Calu3 (cell line): ENCODE measurements around the gene GNAI2. TPM values are rescaled to one million over a fixed set of nuclear protein-coding genes. Genes with fewer than 3 reads are reported as not detected.

Experiments
- Bru-seq: library from RNA; stranded (reverse); fragments of 400-500 nt; gene quantifications from one replicate; lab custom pipeline; 2021; lab: Mats Ljungman, UMichigan
- BruChase-seq, 2 experiments: library from RNA; stranded (reverse); fragments of 400-500 nt; gene quantifications; one replicate each; lab custom pipeline; 2021; lab: Mats Ljungman, UMichigan
- BruUV-seq: library from RNA; stranded (reverse); fragments of 400-500 nt; replicated peaks from 2 replicates; lab custom pipeline; 2021; lab: Mats Ljungman, UMichigan
- CTCF ChIA-PET: fragments of 300-600 bp; sonication (Branson Sonifier 250); formaldehyde crosslinking; loops from one replicate; lab custom pipeline; 2022; ENCODE audit warnings: antibody characterized with exemption; lab: Charles Lee
- DNase-seq: peaks from one replicate; pipeline ENCODE4 v3.0.0; 2022
- H3K27ac Mint-ChIP-seq: one replicate; pipeline ENCODE4 v1.8.0; 2022; ENCODE audit warnings: mixed read lengths; ENCODE audit not compliant: unreplicated experiment
- H3K27me3 Mint-ChIP-seq: one replicate; pipeline ENCODE4 v1.8.0; 2022; ENCODE audit warnings: mixed read lengths; ENCODE audit not compliant: unreplicated experiment
- H3K36me3 Mint-ChIP-seq: one replicate; pipeline ENCODE4 v1.8.0; 2022; ENCODE audit warnings: mild to moderate bottlenecking, moderate library complexity, mixed read lengths; ENCODE audit not compliant: insufficient read depth, unreplicated experiment
- H3K4me1 Mint-ChIP-seq: one replicate; pipeline ENCODE4 v1.8.0; 2022; ENCODE audit warnings: mild to moderate bottlenecking, low read depth, mixed read lengths; ENCODE audit not compliant: unreplicated experiment
- H3K4me3 Mint-ChIP-seq: one replicate; pipeline ENCODE4 v1.8.0; 2022; ENCODE audit warnings: mild to moderate bottlenecking, low read depth, moderate library complexity, mixed read lengths; ENCODE audit not compliant: unreplicated experiment
- H3K9me3 Mint-ChIP-seq: one replicate; pipeline ENCODE4 v1.8.0; 2022; ENCODE audit warnings: low read depth, mixed read lengths; ENCODE audit not compliant: unreplicated experiment
- intact Hi-C: fragments of 100-400 bp; cut with micrococcal nuclease; formaldehyde crosslinking; loops from one replicate; pipeline ENCODE4 v1.10.0; 2022; ENCODE audit not compliant: unreplicated experiment
- long read RNA-seq: library from polyadenylated mRNA; stranded (forward); transcript quantifications from one replicate; pipeline ENCODE4 v2.0.0, GENCODE V29; 2022
- total RNA-seq: library from RNA; stranded (reverse); gene quantifications from 2 replicates; pipeline ENCODE4 v1.2.3, GENCODE V29; 2022
- TF ChIP-seq, protein P1 (sequence below): fragments of 200-600 bp; IDR thresholded peaks from one replicate; pipeline ENCODE4 v1.8.0; 2022; ENCODE audit warnings: antibody characterized with exemption; ENCODE audit not compliant: unreplicated experiment

The GNAI2 gene
- 92.5 and 102 TPM in 2 replicates for total RNA-seq
- Bru-seq, nascent RNA: percentile 58 among the genes with signal in this experiment
- BruChase-seq, experiment 1, labeled RNA remaining after a 6-hour chase: percentile 77 among the genes with signal in this experiment
- percentile 68 among the genes with signal in this experiment for BruChase-seq, experiment 2, labeled RNA remaining after a 2-hour chase
- long read RNA-seq, transcript GNAI2-202 (9 exons, 2,464 nt): major isoform, 62 of 81 reads
- long read RNA-seq, partial matches to known transcripts: 4 of 81 reads
- long read RNA-seq, other reads (novel, unspliced or antisense): 12 of 81 reads

DNA sequence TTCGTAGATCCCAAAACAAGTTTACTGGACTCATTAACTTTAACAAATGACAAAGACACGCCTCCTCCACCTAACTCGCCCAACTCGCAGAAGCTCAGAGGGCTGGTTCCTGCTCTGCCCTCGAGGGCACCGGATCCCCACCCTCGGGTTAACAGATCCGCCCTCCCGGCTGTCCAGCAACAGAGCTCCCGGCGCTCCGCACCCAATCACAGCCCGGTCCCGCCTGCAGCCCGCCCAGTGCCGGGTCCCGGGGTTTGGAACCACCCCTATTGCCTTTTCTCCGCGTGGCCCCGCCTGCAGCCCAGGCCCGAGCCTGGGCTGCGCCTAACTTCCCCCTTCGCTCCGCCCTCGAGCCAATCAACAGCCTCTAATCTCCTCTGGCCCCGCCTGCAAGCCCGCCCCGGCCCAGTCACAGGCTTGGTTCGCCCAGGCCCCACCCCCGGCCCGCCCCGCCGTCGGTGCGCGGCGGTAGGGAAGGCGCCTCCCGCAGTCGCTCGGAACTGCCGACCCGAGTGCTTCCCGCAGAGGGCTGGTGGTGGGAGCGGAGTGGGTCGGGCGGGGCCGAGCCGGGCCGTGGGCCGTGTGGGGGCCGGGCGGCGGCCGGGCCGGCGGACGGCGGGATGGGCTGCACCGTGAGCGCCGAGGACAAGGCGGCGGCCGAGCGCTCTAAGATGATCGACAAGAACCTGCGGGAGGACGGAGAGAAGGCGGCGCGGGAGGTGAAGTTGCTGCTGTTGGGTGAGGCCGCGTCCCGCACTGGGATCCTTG, at the start of gene GNAI2:
Gene GNAI2, plus strand, starts transcription at position 489 of the 768 bp plus-strand sequence. Its CDS starts 132 bp downstream, at position 621.
- H3K27me3 Mint-ChIP-seq: no peaks in the 10 kb centered on the region
- TF ChIP-seq, protein P1, sequence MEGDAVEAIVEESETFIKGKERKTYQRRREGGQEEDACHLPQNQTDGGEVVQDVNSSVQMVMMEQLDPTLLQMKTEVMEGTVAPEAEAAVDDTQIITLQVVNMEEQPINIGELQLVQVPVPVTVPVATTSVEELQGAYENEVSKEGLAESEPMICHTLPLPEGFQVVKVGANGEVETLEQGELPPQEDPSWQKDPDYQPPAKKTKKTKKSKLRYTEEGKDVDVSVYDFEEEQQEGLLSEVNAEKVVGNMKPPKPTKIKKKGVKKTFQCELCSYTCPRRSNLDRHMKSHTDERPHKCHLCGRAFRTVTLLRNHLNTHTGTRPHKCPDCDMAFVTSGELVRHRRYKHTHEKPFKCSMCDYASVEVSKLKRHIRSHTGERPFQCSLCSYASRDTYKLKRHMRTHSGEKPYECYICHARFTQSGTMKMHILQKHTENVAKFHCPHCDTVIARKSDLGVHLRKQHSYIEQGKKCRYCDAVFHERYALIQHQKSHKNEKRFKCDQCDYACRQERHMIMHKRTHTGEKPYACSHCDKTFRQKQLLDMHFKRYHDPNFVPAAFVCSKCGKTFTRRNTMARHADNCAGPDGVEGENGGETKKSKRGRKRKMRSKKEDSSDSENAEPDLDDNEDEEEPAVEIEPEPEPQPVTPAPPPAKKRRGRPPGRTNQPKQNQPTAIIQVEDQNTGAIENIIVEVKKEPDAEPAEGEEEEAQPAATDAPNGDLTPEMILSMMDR: no peak
- CTCF ChIA-PET: interaction anchor here (0.7 to 1.9 kb wide), 10 partner anchors 9 to 100 kb away, joined by 3 to 13 read pairs (median 4); partner anchors contain the start of gene SEMA3B
- peaks cover 20% of the 10 kb centered on the region for H3K4me1 Mint-ChIP-seq
- peak within 1 kb of the TSS; percentile 90 for H3K27ac Mint-ChIP-seq
- H3K36me3 Mint-ChIP-seq: peaks cover 42% of the 10 kb centered on the region
- H3K4me3 Mint-ChIP-seq: peak within 1 kb of the TSS; percentile 86
- BruUV-seq: no TSS peak
- intact Hi-C loops: loop anchor here (2.0 kb wide), 1 partner anchor 55 kb away; no protein-coding TSS in a partner anchor
- DNase-seq: peak; percentile 98
- no peaks in the 10 kb centered on the region for H3K9me3 Mint-ChIP-seq

DNA sequence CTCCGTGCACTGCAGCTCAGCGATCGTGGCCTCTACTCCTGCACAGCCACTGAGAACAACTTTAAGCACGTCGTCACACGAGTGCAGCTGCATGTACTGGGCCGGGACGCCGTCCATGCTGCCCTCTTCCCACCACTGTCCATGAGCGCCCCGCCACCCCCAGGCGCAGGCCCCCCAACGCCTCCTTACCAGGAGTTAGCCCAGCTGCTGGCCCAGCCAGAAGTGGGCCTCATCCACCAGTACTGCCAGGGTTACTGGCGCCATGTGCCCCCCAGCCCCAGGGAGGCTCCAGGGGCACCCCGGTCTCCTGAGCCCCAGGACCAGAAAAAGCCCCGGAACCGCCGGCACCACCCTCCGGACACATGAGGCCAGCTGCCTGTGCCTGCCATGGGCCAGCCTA, 48.3 kb upstream of the GNAI2 start:
- BruUV-seq: no TSS peak
- H3K27me3 Mint-ChIP-seq: no peaks in the 10 kb centered on the region
- no peaks in the 10 kb centered on the region for H3K9me3 Mint-ChIP-seq
- CTCF ChIA-PET: interaction anchor here (0.7 kb wide), 1 partner anchor 23 kb away, joined by 3 read pairs; no protein-coding TSS in a partner anchor
- H3K4me1 Mint-ChIP-seq: peaks cover 11% of the 10 kb centered on the region
- H3K4me3 Mint-ChIP-seq: no peak overlapping the region
- no peak for DNase-seq
- intact Hi-C loops: no loop called here
- H3K36me3 Mint-ChIP-seq: no peaks in the 10 kb centered on the region
- TF ChIP-seq, protein P1: no peak
- no peak overlapping the region for H3K27ac Mint-ChIP-seq

DNA sequence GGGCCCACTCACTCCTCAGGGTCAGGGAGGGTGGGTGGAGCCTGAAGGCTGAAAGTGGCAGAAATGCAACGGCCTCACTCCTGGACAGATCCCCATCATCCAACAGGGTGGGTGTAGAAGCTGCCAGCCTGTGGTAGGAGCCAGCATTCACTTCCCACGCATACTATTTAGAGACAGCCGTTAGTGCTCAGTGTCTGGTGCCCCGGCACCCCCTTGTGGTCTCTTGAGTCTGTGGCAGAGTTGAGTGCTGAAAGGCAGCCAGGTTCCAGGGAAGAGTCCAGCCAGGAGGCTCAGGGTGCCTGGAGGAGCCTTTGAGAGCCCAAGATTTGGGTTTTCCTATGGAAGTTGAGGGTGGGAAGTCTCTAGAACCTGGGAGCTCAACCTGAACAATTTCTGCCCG, 46.7 kb upstream of the GNAI2 start:
- Mint-ChIP-seq H3K27me3 (no peaks in the 10 kb centered on the region), H3K27ac (no peak overlapping the region), H3K4me3 (no peak overlapping the region), H3K4me1 (peaks cover 3% of the 10 kb centered on the region), H3K36me3 (no peaks in the 10 kb centered on the region), H3K9me3 (no peaks in the 10 kb centered on the region)
- DNase-seq: peak; percentile 79
- CTCF ChIA-PET: interaction anchor here (1.0 to 1.2 kb wide), 2 partner anchors 66 to 68 kb away, joined by 3 to 5 read pairs; no protein-coding TSS in a partner anchor
- intact Hi-C loops: loop anchor here (1.0 kb wide), 1 partner anchor 68 kb away; no protein-coding TSS in a partner anchor
- TF ChIP-seq, protein P1: peak; percentile 65
- BruUV-seq: no TSS peak

DNA sequence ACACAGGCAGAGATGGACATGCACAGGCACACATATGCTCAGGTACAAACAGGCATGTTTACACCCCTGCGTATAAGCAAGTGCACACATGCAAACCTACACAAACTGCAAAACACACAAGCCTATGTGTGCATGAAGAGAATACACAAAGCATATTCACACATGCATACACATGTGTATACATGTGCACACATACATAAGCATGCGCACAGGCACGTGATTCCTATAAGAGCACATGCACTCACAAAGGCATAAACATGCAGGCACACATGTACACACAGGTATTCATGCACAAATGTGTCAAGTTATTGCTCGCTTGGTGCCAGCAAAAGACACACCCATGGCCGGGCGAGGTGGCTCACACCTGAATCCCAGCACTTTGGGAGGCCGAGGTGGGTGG, 46.0 kb upstream of the GNAI2 start:
- intact Hi-C loops: loop anchor here (1.0 kb wide), 1 partner anchor 69 kb away; no protein-coding TSS in a partner anchor
- Mint-ChIP-seq H3K4me3 (no peak overlapping the region), H3K27me3 (no peaks in the 10 kb centered on the region), H3K4me1 (no peaks in the 10 kb centered on the region), H3K27ac (no peak overlapping the region), H3K36me3 (no peaks in the 10 kb centered on the region), H3K9me3 (no peaks in the 10 kb centered on the region)
- CTCF ChIA-PET: interaction anchor here (0.6 to 1.2 kb wide), 6 partner anchors 27 to 325 kb away, joined by 4 to 6 read pairs (median 5); no protein-coding TSS in a partner anchor
- no TSS peak for BruUV-seq
- DNase-seq: no peak
- TF ChIP-seq, protein P1: no peak
